ENCODE data around the gene DCLK1.

- no peak for TF ChIP-seq CTCF (IDR thresholded peaks at IDR 0.05; ENCODE audit: insufficient read depth, low read length)
- no peak for TF ChIP-seq POLR2AphosphoS5 (IDR thresholded peaks at IDR 0.05; ENCODE audit: low read depth)
- TF ChIP-seq REST (IDR thresholded peaks at IDR 0.05; ENCODE audit: insufficient replicate concordance, low read depth), result no peak
Observed at GRCh38 chr13:35736876-35737275, 394.3 kb downstream of the DCLK1 start.
